Measurements from ENCODE around the gene CPA1.

The CPA1 gene

DNA sequence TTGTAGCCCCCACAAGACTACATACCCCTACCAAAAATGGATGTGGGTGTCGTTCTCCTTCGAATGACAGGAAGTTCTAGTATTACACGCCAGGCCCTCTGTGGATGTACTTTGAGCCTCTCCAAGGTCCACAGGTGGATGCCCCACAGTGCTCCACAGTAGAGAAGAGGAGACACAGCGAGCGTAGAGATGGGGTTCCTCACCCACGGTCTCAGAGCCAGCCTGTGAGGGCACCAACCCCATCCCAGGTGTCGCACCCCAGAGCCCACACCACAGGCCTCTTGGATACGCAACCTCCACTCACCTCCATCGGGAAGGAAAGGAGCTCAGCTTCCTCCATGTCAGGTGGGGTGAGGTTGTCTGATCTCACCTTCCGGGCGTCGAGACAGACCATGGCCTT lies 33.4 kb upstream of the CPA1 start:
- TF ChIP-seq, protein P1, sequence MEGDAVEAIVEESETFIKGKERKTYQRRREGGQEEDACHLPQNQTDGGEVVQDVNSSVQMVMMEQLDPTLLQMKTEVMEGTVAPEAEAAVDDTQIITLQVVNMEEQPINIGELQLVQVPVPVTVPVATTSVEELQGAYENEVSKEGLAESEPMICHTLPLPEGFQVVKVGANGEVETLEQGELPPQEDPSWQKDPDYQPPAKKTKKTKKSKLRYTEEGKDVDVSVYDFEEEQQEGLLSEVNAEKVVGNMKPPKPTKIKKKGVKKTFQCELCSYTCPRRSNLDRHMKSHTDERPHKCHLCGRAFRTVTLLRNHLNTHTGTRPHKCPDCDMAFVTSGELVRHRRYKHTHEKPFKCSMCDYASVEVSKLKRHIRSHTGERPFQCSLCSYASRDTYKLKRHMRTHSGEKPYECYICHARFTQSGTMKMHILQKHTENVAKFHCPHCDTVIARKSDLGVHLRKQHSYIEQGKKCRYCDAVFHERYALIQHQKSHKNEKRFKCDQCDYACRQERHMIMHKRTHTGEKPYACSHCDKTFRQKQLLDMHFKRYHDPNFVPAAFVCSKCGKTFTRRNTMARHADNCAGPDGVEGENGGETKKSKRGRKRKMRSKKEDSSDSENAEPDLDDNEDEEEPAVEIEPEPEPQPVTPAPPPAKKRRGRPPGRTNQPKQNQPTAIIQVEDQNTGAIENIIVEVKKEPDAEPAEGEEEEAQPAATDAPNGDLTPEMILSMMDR (IDR thresholded peaks at IDR 0.05; ENCODE audit: control insufficient read depth, insufficient read depth, low read depth, low read length, missing control alignments): no peak
- H3K4me3 ChIP-seq (ENCODE audit: control insufficient read depth, low read depth, low read length): no peak overlapping the region
- no peak for DNase-seq (ENCODE audit: low read depth)

DNA sequence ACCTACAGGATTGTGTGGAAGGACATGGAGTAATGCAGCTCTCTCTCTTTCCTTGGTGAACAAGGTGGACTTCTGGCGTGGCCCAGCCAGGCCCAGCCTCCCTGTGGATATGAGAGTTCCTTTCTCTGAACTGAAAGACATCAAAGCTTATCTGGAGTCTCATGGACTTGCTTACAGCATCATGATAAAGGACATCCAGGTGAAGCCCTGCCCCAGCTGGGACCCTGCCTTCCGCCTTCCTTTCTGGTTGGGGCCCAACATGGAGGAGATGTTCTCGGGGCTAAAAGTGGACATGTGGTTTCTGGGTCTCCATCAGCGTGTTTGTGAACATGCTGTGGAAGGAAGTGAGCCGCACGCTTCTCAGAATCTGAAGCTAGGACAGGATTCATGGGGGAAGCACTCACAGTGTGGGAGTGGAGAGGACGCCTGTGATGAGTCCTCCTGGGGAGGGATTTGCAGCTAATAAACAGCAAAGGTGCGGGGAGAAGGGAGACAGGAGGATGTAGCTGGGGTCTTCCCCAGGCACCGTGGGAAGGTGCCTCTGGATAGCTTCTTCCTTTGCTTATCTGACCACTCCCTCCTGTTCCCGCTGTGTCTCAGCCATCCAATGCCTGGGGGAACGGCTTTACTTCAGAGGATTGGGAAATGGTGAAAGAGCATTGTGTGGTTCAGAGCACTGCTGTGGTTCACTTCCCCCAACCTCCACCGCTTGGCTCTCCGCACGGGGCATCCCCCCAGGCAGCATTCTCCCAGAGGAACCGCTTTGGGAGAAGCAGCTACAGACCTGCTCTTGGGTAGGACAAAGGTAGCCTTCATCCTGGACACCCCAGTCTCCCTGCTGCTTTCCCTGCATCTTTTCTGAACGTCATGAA lies 30.1 kb upstream of the CPA1 start:
- no peak overlapping the region for H3K4me3 ChIP-seq (ENCODE audit: control insufficient read depth, low read depth, low read length)
- DNase-seq (ENCODE audit: low read depth): no peak
- TF ChIP-seq, protein P1 (IDR thresholded peaks at IDR 0.05; ENCODE audit: control insufficient read depth, insufficient read depth, low read depth, low read length, missing control alignments): no peak

DNA sequence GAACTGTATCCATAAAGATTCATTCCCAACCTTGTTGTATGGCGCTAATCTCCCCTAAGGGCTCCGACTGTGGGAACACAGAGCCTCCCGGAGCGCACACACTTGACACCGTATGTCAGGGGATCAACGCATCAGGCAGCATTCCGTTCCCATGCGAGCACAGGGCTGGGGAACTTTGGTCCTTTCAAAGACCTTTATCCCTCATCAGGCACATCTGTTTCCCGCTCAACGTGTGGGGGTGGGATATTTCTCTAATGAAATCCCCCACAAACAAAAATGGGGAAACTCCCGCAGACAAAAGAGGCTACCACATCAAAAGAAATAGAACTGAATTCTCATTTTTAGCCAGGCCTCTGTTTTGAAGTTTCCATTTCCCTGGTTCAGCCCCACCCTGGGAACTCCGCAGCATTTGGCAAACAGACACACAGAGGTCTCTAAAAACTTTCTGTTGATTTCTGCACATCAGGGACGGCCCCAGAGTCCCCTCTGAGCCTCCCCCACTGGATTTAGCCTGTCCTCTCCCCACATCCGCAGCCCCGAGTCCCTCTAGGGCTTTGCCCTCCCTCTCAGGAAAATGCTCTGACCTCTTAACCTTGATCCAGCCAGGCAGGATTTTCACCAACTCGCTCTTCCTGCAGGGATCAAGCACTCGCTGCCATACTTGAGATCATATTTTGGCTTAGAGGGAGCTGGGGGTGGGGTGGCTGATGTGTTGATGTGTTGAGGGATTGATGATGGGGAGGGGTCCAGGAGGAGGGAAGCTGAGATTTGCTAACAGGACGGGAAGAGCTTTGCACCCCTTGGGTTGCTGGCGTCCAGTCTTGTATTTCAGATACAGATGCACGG lies 29.1 kb upstream of the CPA1 start:
- no peak for DNase-seq (ENCODE audit: low read depth)
- TF ChIP-seq, protein P1 (IDR thresholded peaks at IDR 0.05; ENCODE audit: control insufficient read depth, insufficient read depth, low read depth, low read length, missing control alignments): no peak
- no peak overlapping the region for H3K4me3 ChIP-seq (ENCODE audit: control insufficient read depth, low read depth, low read length)

DNA sequence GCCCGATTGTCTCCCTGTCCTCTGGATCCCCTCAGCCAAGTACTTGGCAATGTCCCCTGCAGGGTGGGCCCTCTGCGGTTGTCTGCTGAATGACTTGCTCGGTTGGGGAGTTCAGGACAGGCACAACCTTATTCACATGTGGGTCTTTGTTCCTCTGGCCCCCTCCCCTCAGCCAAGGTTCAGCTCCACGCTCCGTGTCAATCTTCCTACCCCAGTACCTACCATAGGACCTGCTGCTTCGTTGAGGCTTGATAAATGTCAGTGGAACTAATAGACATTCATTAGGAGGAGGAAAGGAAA lies 28.6 kb upstream of the CPA1 start:
- DNase-seq (ENCODE audit: low read depth): no peak
- TF ChIP-seq, protein P1 (IDR thresholded peaks at IDR 0.05; ENCODE audit: control insufficient read depth, insufficient read depth, low read depth, low read length, missing control alignments): no peak
- H3K4me3 ChIP-seq (ENCODE audit: control insufficient read depth, low read depth, low read length): no peak overlapping the region

DNA sequence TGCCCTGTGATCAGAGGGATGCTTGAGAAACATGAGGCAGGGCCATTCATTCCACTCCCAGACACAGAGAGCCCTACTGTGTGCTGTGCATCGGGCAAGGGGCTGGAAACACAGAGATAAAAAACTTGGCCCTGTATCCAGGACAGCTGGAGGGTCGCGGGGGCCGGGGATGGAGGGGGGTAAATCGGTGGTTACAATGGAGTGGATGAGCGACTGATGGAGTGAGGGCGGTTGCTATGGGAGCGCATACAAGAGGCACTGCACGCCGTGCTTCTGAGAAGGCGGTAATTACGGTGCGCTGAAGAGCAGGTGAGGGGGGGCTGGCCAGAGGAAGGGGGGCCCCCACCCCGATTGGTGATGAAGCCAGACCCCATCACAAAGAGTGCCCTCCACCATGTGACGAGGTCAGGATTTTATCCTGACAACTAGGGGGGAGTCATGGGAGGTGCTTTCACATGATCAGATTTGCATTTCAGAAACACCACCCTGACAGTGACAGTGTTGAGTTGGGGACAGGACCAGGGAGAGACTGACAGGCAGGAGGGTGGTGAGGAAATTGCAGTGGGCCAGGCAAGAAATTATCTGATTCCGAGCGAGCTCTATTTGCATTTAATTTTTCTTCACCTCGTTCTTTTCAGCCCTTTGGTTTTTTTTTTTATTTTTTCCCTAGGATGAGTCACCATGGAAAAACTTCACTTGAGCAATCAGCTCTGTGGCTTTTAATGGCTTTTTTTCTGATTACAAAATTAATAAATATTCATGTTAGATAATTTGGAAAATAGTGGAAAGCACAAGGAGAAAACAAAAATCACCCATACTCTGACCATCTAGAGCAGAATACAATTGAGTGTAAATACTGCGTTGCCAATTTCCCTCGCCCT lies 27.9 kb upstream of the CPA1 start:
- DNase-seq (ENCODE audit: low read depth): no peak
- H3K4me3 ChIP-seq (ENCODE audit: control insufficient read depth, low read depth, low read length): no peak overlapping the region
- TF ChIP-seq, protein P1 (IDR thresholded peaks at IDR 0.05; ENCODE audit: control insufficient read depth, insufficient read depth, low read depth, low read length, missing control alignments): no peak

DNA sequence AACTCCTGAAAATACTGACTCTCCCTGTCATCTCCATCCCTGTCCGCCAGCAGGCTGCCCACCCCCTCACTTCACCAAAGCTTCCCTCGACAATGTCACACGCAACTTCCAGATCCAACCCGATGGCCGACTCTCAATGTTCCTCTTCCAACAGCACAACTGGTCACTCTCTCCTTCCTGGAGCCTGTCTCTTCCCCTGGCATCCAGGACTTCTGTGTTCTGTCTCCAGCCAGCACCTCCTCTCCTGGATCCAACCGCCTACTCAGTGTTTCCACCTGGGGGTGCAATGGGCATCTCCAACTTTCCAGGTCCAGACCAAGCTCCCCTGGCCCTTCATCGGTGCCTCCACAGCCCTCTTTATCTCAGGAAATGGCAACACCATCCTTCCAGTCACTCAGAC lies 27.1 kb upstream of the CPA1 start:
- H3K4me3 ChIP-seq (ENCODE audit: control insufficient read depth, low read depth, low read length): no peak overlapping the region
- TF ChIP-seq, protein P1 (IDR thresholded peaks at IDR 0.05; ENCODE audit: control insufficient read depth, insufficient read depth, low read depth, low read length, missing control alignments): no peak
- no peak for DNase-seq (ENCODE audit: low read depth)

Measured in AG09309 (cell line).